PC-9 (cell line): ENCODE data around the gene POLD4. TPM values are rescaled to one million over a fixed set of nuclear protein-coding genes. Genes with fewer than 3 reads are reported as not detected.

Experiments used
- BruUV-seq: library from RNA; stranded (reverse); fragments of 400-500 nt; replicated peaks from 2 replicates; lab custom pipeline; 2021; lab: Mats Ljungman, UMichigan
- CTCF ChIA-PET: fragments of 300-600 bp; sonication (Branson Sonifier 250); formaldehyde crosslinking; loops from one replicate; lab custom pipeline; 2022; ENCODE audit warnings: antibody characterized with exemption; lab: Charles Lee
- POLR2A ChIA-PET: fragments of 300-600 bp; sonication (Branson Sonifier 250); formaldehyde crosslinking; loops from one replicate; lab custom pipeline; 2022; ENCODE audit warnings: antibody characterized with exemption; ENCODE audit not compliant: unreplicated experiment; lab: Charles Lee
- DNase-seq, 2 experiments: peaks; one replicate each; pipeline versions ENCODE4 v3.0.0 to v3.0.0-alpha.2; 2015 to 2022; ENCODE audit warnings: mixed read lengths in 1 of 2
- H2AFZ ChIP-seq: fragments of 200-600 bp; sonication (generic); 2 replicates; pipeline ENCODE4 v1.8.1; 2017; ENCODE audit warnings: antibody characterized with exemption
- H3F3A ChIP-seq: fragments of 200-600 bp; sonication (generic); 2 replicates; pipeline ENCODE4 v1.8.1; 2017; ENCODE audit warnings: antibody characterized with exemption, mild to moderate bottlenecking, low read depth; ENCODE audit not compliant: insufficient read depth
- H3K27ac ChIP-seq: fragments of 200-600 bp; sonication (generic); 2 replicates; pipeline ENCODE4 v1.6.1; 2016; ENCODE audit warnings: mixed run types
- H3K27me3 ChIP-seq: fragments of 200-600 bp; sonication (generic); 2 replicates; pipeline ENCODE4 v1.6.1; 2016; ENCODE audit warnings: low read depth, mixed run types; ENCODE audit not compliant: insufficient read depth
- H3K36me3 ChIP-seq: fragments of 200-600 bp; sonication (generic); 2 replicates; pipeline ENCODE4 v1.6.1; 2016; ENCODE audit warnings: low read depth, mixed run types
- H3K4me1 ChIP-seq: fragments of 200-600 bp; sonication (generic); replicated peaks from 2 replicates; pipeline ENCODE4 v1.6.1; 2016; ENCODE audit warnings: mixed run types; ENCODE audit not compliant: insufficient read depth
- H3K4me2 ChIP-seq: fragments of 200-600 bp; sonication (generic); 2 replicates; pipeline ENCODE4 v1.6.1; 2017; ENCODE audit warnings: mixed run types
- H3K4me3 ChIP-seq: fragments of 200-600 bp; sonication (generic); 2 replicates; pipeline ENCODE4 v1.6.1; 2016; ENCODE audit warnings: mixed run types
- H3K79me2 ChIP-seq: fragments of 200-600 bp; sonication (generic); 2 replicates; pipeline ENCODE4 v1.6.1; 2017; ENCODE audit warnings: low read depth, mixed run types
- H3K9me2 ChIP-seq: fragments of 200-600 bp; sonication (generic); 2 replicates; pipeline ENCODE4 v1.8.1; 2017; ENCODE audit warnings: mild to moderate bottlenecking; ENCODE audit not compliant: insufficient read depth
- H3K9me3 ChIP-seq: fragments of 200-600 bp; sonication (generic); 2 replicates; pipeline ENCODE4 v1.8.1; 2016; ENCODE audit warnings: low read depth; ENCODE audit not compliant: insufficient read depth
- H4K20me1 ChIP-seq: fragments of 200-600 bp; sonication (generic); 2 replicates; pipeline ENCODE4 v1.8.1; 2017; ENCODE audit not compliant: insufficient read depth
- CTCF ChIP-seq: fragments of 200-600 bp; sonication (generic); conservative IDR thresholded peaks from 2 replicates; pipeline ENCODE4 v1.6.1; 2017; ENCODE audit warnings: mixed run types, antibody characterized with exemption, mild to moderate bottlenecking, moderate library complexity
- EZH2 ChIP-seq: fragments of 200-600 bp; sonication (generic); IDR thresholded peaks from 2 replicates; pipeline ENCODE4 v1.8.0; 2017; ENCODE audit warnings: antibody characterized with exemption, low read depth
- intact Hi-C: fragments of 100-400 bp; cut with micrococcal nuclease; formaldehyde crosslinking; loops from one replicate; pipeline ENCODE4 v1.10.0; 2022; ENCODE audit not compliant: unreplicated experiment
- total RNA-seq: library from RNA; stranded (reverse); gene quantifications from 2 replicates; pipeline ENCODE4 v1.2.3, GENCODE V29; 2021

The POLD4 gene
- total RNA-seq, 1 experiment from 2014 or later: 67.1 TPM

GRCh38 chr11:67372993-67373647 lies 19.8 kb upstream of the POLD4 start, which contains the start of gene CLCF1:
TSS of gene CLCF1 (minus strand) at chr11:67373598. CDS start at chr11:67373539, 59 bp downstream.
- TF ChIP-seq CTCF (no peak), EZH2 (no peak)
- Histone ChIP-seq H3K36me3 (no peaks in the 10 kb centered on the region; the same call in 1 of the 2 replicates), H3K79me2 (peaks cover 65% of the 10 kb centered on the region), H3K27ac (peak within 1 kb of the TSS; percentile 99), H4K20me1 (peaks cover 38% of the 10 kb centered on the region), H3K9me2 (no peaks in the 10 kb centered on the region), H2AFZ (no peak within 1 kb of the TSS), H3K27me3 (no peaks in the 10 kb centered on the region), H3F3A (peaks cover 52% of the 10 kb centered on the region), H3K9me3 (no peaks in the 10 kb centered on the region), H3K4me1 (peaks cover 50% of the 10 kb centered on the region), H3K4me2 (peak within 1 kb of the TSS; percentile 94), H3K4me3 (peak within 1 kb of the TSS; percentile 87)
- CTCF ChIA-PET: interaction anchor here (0.6 to 2.6 kb wide), 7 partner anchors 12 to 169 kb away, joined by 3 to 13 read pairs (median 3); no protein-coding TSS in a partner anchor
- no peak for DNase-seq
- BruUV-seq: TSS peak; percentile 0
- intact Hi-C loops: loop anchor here (1.0 to 10.0 kb wide), 4 partner anchors 9 to 528 kb away; partner anchors contain the start of genes CDK2AP2, PITPNM1 and RCE1
- POLR2A ChIA-PET: interaction anchor here (0.5 to 0.7 kb wide), 4 partner anchors 18 to 254 kb away, joined by 3 to 21 read pairs (median 7); partner anchors contain the start of gene KDM2A

- H3F3A ChIP-seq: peaks cover 49% of the 10 kb centered on the region
- TF ChIP-seq EZH2 (no peak), CTCF (no peak)
- no peak overlapping the region for H2AFZ ChIP-seq
- peak overlapping the region; percentile 99 for H3K27ac ChIP-seq
- peak in 1 of 2 experiments; percentile 56 for DNase-seq
- peaks cover 44% of the 10 kb centered on the region for H4K20me1 ChIP-seq
- no peaks in the 10 kb centered on the region for H3K9me3 ChIP-seq
- H3K79me2 ChIP-seq: peaks cover 71% of the 10 kb centered on the region
- H3K4me1 ChIP-seq: peaks cover 43% of the 10 kb centered on the region
- BruUV-seq: no TSS peak
- H3K4me3 ChIP-seq: peak overlapping the region; percentile 87
- intact Hi-C loops: loop anchor here (5.0 to 10.0 kb wide), 3 partner anchors 128 to 528 kb away; partner anchors contain the start of genes CDK2AP2, PITPNM1 and RCE1
- peak overlapping the region; percentile 94 for H3K4me2 ChIP-seq
- H3K9me2 ChIP-seq: no peaks in the 10 kb centered on the region
- H3K27me3 ChIP-seq: no peaks in the 10 kb centered on the region
- CTCF ChIA-PET: interaction anchor here (0.6 to 2.5 kb wide), 4 partner anchors 8 to 27 kb away, joined by 3 to 12 read pairs (median 4); no protein-coding TSS in a partner anchor
- POLR2A ChIA-PET: interaction anchor here (0.6 to 1.4 kb wide), 6 partner anchors 8 to 253 kb away, joined by 3 to 10 read pairs (median 6); partner anchors contain the start of genes KDM2A and POLD4
- H3K36me3 ChIP-seq: peaks cover 2% of the 10 kb centered on the region
Observed at GRCh38 chr11:67372321-67372992, 19.1 kb upstream of the POLD4 start.

GRCh38 chr11:67371911-67372320 lies 18.6 kb upstream of the POLD4 start:
- TF ChIP-seq CTCF (no peak), EZH2 (no peak)
- CTCF ChIA-PET: interaction anchor here (0.6 to 2.5 kb wide), 5 partner anchors 9 to 26 kb away, joined by 3 to 12 read pairs (median 6); no protein-coding TSS in a partner anchor
- peaks cover 5% of the 10 kb centered on the region for H3K36me3 ChIP-seq
- peak overlapping the region; percentile 94 for H3K4me2 ChIP-seq
- H3K79me2 ChIP-seq: peaks cover 71% of the 10 kb centered on the region
- H2AFZ ChIP-seq: no peak overlapping the region
- no peaks in the 10 kb centered on the region for H3K9me3 ChIP-seq
- peak overlapping the region; percentile 40 for H3K27ac ChIP-seq
- H3F3A ChIP-seq: peaks cover 44% of the 10 kb centered on the region
- H3K9me2 ChIP-seq: no peaks in the 10 kb centered on the region
- H3K27me3 ChIP-seq: no peaks in the 10 kb centered on the region
- H4K20me1 ChIP-seq: peaks cover 48% of the 10 kb centered on the region
- peaks cover 38% of the 10 kb centered on the region for H3K4me1 ChIP-seq
- peak overlapping the region; percentile 87 for H3K4me3 ChIP-seq
- BruUV-seq: no TSS peak
- intact Hi-C loops: loop anchor here (5.0 to 10.0 kb wide), 3 partner anchors 127 to 527 kb away; partner anchors contain the start of genes CDK2AP2, PITPNM1 and RCE1
- no peak for DNase-seq
- POLR2A ChIA-PET: interaction anchor here (0.7 to 1.4 kb wide), 4 partner anchors 9 to 204 kb away, joined by 5 to 10 read pairs (median 7); partner anchors contain the start of gene POLD4
